ENCODE results near the gene SAMD4B.

The SAMD4B gene

DNA sequence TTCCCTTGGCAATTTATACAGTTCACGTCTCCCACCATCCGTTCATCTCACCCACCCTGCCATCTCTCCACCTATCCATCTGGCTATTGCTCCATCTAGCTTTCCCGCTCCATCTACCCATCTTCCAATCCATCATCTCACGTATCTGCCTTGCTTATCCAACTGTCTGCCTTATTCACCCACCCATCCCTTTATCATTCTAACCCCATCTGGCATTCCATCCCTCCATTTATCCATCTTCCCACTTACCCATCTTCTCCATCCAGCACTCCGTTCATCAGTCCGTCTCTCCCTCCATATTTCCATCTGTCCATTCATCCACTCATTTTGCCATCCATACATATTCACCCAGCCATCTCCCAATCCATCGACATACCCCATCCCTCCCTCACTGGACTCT lies 83.5 kb downstream of the SAMD4B start:
- DNase-seq (ENCODE audit: low read depth, low spot score): no peak

DNA sequence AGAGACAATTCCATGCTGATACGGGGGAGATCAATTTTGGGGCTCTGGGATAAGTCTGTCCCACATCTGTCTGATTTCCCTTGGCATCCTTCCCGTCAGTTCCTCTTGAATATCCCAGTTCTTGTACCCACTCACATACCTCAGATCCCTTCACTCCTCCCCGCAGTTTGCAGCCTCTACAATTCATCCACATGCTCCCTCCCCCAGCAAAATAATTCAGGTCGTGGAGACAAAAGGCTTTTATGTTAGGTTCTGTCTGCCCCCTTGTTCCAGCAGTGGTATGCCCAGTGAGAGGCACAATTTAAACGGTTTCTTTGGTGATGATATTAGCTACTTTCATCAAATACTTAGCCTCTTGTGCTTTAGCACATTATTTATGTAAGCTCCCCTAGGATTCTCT lies 83.9 kb downstream of the SAMD4B start:
- no peak for DNase-seq (ENCODE audit: low read depth, low spot score)

DNA sequence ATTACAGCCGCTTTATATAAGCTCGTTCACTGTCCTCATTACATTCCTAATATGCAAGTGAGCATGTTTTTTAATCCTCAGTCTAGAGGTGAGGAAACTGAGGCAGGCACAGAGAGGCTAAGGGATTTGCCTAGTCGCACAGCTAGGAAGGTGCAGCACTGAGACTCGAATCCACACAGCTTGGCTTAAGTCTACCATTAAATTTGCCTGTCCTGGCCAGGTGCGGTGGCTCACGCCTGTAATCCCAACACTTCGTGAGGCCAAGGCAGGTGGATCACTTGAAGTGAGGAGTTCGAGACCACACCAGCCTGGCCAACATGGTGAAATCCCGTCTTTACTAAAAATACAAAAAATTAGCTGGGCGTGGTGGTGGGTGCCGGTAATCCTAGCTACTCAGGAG lies 85.5 kb downstream of the SAMD4B start:
- no peak for DNase-seq (ENCODE audit: low read depth, low spot score)

DNA sequence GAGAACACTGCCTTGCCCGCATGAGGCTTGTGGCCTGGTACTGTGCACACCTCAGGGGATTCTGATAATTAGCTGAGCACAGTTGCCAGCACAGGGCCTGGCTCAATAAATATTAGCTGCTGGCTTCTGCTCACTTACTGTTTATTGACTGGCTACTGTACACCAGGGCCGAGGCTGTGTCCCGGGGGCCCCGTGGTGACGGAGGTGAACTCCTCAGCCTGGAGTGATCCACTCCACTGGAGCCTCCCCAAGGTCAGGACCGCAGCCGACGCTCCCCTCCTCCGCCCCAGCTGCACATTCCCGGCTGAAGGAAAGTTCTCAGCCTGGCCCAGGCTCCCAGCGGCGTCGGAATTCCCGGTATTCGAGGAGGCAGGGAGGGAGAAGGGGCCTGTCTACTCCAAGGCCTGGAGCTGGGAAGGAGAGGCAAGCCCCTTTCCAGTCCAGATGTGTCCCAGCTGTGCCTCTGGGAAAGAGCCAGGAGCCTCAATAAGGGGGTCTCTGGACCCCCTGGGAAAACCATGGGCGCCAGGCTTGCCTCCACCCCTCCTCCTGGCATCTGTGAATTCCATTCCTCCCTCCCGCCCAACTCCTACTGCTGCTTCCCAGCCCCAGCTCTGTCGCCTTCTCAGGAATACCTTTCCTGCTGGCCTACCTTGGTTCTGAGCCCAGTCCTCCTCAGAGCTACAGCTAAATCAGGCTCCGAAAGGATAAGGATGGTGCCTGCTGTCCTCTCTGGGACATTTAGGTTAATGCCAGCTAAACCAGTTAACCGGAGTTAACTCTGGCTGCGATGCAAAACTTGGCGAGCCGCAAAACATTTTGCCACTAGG lies 86.3 kb downstream of the SAMD4B start:
- DNase-seq (ENCODE audit: low read depth, low spot score): peak; percentile 94

DNA sequence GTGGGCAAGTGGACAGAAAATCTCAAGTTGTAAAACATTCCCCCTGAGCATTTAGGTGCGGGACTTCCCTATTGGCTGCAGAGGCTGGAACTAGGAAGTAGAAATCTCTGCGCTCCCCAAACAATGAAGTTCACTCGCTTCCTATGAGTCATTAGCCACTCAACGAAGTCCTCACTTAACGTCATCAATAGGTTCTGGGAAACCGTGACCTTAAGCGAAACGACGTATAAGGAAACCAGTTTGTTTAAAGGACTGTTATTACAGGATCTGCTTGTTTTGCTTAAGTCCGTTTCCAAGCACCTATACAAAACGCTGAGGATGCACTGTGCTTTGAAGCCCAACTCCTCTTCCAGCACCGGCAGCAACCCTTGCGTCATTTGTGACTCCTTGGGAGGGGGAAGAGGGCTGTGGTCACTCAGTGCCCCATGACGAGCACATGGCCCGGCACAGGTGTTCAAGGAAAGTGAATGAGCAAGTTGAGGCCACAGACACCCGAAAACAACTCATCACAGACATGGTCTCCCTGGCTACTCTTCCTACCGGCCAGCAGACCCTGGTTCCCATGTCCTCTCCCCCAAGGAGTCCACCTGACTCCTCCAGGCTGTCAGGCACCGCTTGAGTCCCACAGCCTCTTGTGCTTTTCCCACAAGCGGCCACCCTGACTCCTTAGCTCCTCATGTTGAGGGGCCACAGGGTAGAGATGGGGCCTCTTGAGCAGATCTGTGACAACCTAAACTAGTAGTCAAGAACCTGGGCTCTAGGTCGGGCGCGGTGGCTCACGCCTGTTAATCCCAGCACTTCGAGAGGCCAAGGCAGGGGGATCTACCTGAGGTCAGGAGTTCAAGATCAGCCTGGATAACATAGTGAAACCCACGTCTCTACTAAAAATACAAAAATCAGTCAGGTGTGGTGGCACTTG lies 88.7 kb downstream of the SAMD4B start:
- peak; percentile 82 for DNase-seq (ENCODE audit: low read depth, low spot score)

DNA sequence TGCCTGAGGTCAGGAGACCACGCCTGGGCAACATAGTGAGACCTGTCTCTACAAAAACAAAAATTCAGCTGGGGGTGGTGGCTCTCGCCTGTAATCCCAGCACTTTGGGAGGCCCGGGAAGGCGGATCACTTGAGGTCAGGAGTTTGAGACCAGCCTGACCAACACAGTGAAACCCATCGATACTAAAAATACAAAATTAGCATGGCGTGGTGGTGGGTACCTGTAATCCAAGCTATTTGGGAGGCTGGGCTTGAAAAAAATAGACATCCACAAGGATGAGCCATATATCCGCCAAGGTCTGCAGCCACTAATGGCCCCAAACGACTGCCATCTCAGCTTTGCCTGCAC lies 90.4 kb downstream of the SAMD4B start:
- no peak for DNase-seq (ENCODE audit: low read depth, low spot score)

DNA sequence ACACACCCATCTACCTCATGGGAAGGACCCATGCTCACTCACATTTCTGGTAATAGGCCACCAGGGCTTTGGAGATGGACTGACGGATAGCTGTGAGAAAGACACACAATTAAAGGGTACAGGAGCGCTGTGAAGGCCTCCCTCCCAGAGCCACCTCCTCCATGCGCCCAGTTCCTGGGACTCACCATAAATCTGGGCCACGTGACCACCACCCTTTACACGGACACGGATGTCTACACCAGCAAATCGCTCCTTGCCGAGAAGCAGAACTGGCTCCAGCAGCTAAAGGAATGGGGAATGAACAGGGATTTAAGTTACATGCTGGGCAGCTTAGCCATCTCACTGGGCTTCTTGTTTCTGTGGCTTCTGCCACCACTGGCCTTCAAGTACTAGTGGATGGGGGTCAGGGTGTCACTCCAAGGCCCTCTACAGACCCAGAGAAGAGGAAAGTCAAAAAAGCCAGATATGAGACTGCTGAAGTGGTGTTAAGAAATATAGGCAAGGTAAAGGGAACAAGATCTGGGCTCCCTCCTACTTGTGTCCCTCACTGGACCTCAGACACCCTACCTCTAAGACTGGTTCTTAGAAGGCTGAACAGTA lies 91.4 kb downstream of the SAMD4B start:
- no peak for DNase-seq (ENCODE audit: low read depth, low spot score)

DNA sequence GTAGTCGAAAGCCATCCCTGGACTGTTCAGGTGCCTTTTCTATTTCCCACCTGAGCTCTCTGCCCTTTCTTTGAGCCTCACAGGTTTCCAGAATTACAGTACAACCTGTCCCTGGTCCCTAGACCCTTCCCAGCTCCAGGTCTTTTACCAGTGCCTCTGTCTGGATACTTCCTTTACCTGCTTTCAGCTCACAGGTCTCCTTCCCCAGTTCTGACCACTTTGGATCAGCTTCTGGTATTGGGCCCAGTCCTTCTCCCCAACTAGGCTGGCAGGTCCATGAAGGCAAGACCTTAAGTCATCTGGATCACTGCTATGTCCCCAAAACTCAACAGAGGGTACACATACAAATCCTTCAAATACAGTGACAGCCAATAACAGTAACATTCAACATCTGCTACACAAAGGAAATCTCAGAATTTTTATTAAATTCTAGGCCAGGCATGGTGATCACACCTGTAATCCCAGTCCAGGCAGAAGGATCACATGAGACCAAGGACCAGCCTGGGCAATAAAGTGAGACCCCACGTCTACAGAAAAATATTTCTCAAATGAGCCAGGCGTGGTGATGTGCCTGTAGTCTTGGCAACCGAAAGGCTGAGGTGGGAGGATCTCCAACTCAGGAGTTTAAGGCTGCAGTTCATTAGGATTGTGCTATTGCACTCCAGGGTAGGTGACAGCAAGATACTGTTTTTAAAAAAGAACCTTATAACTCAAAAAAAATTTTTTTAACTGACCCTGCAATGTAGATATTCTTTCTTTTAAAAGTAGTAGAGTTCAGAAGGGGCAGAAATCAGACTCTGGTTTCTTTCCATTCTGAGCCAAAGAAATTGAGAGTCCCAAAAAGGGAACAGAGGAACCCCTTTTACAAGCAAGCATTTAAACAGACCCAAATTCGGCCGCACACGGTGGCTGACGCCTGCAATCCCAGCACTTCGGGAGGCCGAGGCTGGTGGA lies 92.2 kb downstream of the SAMD4B start:
- no peak for DNase-seq (ENCODE audit: low read depth, low spot score)

Measured in ELF-1 (cell line).